Measurements from ENCODE around the gene CSF3R.
"Not testable (repeated sequence)": the region's sequence is repeated elsewhere in the genome, so short reads cannot be mapped to it uniquely, and the experiment has no call there.

Gene CSF3R

DNA sequence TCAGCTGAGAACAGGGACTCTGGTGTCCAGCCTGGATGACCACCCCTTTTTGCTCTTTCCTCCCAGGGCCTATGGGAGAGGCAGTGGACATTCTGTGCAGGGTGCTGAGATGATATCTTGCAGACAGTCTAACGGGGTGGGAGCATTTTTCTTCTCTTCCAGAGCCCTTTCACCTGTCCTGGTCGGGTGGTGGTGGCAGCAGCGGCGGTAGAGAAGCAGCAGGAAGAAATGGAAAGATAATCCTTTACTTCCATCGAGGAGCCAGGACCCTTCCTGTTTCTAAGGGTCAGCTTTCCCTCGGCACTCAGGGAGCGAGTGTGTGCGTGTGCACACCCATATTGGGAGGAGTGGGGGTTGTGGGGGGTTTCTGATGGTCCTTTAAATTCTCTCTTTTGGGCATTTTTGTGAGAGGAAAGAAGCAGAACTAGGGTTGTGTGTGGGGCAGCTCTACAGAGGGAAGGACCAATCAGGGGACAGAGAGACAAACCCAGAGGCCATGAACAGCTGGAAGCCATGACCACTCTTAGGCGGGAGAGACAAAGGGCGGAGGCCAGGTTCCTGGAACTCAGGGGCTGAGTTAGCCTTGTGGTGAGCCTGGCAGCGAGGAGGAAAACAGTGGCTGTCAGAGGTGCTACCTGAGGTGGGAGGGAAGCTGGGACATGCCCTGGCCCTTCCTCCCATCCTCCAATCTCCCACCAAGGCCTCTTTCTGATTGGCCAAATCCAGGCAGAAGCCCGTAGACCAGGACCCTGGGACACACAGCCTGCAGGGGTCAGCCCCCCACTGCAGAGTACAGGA is 31.2 kb upstream of the CSF3R start:
- DNase-seq (ENCODE audit: low read depth), result no peak

DNA sequence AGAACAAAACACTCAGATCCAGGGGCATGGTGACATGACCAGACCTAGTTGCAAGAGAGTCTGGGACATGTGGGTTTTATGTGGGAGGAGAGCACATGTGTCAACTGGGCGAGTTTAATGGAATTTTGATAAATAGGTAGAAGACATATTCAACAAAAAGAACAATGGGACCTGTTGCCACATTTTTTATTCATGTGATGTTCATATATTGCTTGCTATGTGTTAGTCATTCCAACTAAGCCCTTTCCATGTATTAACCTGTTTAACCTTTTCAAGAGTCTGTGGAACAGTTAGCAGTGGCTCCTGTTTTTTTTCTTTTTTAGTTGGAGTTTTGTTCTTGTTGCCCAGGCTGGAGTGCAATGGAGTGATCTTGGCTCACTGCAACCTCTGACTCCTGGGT is 30.1 kb upstream of the CSF3R start:
- no peak for DNase-seq (ENCODE audit: low read depth)

DNA sequence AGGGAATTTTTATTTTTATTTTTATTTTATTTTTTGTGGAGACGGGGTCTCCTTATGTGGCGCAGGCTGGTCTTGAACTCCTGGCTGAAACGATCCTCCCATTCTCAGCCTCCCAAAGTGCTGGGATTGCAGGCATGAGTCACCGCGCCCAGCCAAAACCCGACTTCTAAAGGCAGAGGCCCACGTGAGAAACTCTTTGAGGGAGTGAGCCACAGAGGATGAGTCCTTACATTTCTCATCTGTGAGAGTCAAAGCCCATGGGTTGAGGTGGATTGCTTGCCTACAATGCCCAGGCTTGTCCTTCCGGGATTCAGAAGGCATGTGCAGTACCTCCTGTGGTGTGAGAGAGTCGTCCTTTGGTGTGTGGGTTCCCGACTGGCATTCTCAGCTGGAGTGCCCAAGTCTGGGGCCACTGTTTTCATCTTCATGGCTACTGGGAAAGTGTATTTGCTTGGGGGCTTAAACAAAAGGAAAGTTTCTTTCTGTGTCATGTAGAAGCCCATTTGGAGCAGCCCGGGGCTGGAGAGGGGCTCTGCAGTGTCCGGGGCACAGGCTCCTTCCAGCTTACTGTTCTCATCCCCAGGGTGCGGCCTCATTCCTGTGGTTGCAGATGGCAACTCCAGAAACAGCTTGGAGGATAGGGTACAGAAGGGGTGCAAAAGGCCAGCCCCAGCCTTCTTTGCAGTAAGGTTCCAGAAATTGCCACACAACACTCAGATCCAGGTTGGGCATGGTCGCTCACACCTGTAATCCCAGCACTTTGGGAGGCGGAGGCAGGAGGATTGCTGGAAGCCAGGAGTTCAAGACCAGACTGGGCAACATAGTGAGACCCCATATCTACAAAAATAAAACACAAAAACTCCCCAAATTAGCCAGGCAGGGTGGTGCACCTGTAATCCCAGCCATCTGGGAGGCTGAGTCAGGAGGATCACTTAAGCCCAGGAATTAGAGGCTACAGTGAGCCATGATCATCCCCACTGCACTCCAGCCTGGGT is 29.4 kb upstream of the CSF3R start:
- no peak for DNase-seq (ENCODE audit: low read depth)

DNA sequence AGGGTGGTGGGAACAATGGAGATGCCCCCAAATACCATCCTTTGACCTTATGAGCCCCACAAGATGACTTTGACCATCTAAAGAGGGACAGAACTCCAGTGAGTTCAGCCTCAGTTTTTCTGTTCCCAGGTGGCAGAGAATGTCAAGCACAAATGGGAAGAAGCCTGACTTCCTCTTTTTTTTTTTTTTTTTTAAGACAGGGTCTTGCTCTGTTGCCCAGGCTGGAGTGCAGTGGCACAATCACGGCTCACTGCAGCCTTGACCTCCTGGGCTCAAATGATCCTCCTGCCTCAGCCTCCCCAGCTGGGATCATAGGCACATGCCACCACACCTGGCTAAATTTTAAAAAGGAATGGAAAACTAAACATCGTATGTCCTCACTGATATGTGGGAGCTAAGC is 28.5 kb upstream of the CSF3R start:
- DNase-seq (ENCODE audit: low read depth), result not testable (repeated sequence)

DNA sequence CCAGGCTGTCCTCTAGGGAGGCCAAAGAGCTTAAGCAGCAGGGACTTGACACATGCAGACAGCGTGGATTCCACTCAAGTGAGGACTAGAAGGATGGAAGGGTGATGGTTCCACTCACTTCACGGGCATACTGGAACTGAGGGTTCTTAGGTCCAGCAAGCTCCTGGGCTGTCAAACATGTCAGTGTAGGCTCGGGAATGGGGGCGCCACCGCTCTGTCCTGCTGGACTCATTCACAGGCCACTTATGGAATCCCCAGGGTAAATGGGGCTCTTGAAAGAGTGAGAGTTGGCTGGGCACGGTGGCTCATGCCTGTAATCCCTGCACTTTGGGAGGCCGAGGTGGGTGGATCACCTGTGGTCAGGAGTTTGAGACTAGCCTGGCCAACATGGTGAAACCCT is 27.7 kb upstream of the CSF3R start:
- DNase-seq (ENCODE audit: low read depth), result no peak

DNA sequence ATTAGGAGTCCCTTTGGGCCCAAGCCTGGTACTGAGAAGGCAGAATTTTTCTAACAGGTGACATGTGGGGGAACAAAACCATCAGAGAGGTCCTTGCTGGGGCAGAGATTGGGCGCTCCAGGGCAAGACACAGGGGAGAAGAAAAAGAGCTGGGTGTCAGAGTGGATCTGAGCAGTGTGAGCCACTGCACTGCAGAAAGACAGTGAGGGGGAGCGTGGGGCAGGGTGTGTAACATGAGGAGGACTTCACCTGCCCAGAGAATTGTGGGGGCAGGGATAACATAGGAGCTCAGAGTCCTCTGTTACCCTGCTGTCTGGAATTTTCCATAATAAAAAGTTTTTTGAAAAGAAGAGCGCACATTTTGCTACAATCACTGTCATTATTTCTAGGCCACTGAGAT is 25.5 kb upstream of the CSF3R start:
- DNase-seq (ENCODE audit: low read depth), result no peak

DNA sequence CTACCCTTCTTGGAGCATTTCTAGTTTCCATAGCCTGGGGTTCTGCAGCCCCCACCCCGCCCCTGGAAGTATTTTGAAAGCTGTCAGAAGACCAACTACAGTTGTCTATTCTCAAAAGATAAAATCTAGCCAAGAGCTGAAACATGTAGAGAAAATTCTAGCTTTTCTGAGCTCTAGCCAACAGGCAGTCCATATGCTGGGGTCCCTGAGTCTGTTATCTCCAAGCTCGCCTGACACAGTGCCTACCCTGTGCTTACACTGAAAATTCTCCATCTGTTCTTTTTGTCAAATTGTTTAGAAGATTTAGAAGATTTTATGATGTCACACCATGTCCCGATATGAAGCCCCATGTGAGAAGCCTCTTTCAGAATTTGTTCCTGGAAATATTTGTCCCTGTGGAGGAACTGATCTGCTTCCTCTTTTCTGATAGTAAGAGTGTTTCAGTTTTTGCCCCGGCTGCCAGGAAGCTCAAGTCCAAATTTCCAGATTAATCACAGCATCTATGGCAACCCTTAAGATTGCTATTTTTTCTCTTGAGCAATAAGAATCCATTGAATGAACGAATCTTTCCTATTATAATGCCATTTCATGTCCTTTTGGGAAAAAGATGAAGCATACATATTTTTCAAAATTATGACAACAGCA is 23.7 kb upstream of the CSF3R start:
- no peak for DNase-seq (ENCODE audit: low read depth)

DNA sequence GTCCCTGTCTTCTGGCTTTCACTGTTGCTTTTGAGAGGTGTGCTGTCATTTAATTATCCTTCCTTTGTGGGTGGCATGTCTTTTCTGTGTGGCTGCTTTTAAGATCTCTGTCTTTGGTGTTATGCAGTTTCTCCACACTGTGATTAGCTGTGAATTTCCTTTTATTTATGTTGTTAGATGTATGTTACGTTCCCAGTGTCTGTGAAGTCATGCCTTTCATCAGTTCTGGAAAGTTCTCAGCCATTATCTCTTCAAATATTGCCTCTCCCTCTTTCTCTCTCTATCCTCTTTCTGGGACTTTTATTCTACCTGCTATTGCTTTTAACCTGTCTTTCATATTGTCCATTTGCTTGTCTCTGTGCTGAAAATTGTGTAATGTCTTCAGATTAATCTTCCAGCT is 21.0 kb upstream of the CSF3R start:
- no peak for DNase-seq (ENCODE audit: low read depth)

DNA sequence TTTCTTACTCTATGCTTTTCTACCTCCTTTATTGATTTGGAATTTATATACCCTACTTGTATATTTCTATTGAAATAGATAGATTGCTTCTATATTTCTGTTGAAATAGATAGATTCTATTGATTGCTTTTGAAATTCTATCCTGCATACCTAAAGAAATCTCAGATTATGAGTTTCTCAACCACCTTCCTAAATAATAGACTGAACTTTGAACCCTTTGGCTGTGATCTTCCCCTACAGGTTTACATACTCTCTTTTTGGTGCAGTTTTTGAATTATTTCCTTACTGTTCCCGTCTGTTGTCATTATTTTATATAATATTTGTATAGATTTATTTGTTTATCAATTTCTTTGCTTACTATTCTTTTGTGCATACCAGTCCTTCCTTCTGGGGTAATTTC is 20.4 kb upstream of the CSF3R start:
- DNase-seq (ENCODE audit: low read depth), result no peak

DNA sequence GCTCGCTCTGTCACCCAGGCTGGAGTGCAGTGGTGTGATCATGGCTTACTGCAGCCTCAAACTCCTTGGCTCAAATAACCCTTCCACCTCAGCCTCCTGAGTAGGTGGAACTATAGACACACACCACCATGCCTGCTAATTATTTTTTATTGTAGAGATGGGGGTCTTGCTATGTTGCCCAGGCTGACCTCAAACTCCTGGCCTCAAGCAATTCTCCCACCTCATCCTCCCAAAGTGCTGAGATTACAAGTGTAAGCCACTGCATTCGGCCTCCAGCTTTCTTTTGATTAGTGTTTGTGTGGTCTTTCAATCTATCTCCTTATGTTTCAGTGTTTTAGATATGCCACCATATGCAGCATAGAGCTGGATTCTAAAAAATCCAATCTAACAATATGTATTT is 19.9 kb upstream of the CSF3R start:
- no peak for DNase-seq (ENCODE audit: low read depth)

DNA sequence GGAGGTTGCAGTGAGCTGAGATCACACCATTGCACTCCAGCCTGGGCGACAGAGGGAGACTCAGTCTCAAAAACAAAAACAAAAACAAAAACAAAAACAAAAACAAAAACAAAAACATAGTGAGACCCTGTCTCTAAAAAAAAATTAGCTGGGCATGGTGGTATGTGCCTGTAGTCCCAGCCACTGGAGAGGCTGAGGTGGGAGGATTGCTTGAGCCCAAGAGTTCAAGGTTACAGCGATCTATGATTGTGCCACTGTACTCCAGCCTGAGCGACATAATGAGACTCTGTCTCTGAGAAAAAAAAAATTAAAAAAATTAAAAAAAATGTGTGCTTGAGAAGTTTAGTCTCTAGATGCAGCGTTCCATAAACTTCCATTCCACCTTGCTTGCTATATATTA is 19.2 kb upstream of the CSF3R start:
- not testable (repeated sequence) for DNase-seq (ENCODE audit: low read depth)

DNA sequence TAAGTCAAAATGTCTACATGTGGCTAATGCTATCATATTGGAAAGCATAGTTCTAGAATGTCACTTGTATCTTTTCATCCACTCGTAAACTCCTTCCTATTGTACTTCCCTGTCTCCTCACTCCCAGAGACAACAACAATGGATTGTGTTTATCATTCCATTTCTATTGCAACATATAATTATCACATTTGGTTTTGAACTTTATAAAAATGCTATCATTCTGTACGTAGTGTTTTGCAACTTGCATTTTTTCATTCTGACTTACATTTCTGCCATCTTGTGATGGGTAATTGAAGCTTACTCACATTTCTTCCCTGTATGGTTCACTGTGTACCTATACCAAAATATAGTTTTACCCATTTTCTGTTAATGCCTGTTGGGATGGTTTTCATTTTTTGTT is 14.5 kb upstream of the CSF3R start:
- no peak for DNase-seq (ENCODE audit: low read depth)

DNA sequence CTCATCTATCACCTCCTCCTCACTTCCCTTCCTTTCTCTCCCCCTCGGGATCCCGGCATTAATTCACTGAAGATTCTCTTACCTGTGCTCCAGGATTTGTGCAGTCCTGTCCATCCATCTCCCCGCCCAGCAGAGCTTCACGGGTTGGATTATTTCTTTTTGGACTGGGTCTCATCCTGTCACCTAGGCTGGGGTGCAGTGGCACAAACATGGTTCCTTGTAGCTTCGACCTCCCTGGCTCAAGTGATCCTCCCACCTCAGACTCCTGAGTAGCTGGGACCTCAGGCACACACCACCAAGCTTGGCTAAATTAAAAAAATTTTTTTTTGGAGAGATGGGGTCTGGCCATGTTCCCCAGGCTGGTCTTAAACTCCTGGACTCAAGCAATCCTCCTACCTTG is 12.3 kb upstream of the CSF3R start:
- DNase-seq (ENCODE audit: low read depth), result no peak

DNA sequence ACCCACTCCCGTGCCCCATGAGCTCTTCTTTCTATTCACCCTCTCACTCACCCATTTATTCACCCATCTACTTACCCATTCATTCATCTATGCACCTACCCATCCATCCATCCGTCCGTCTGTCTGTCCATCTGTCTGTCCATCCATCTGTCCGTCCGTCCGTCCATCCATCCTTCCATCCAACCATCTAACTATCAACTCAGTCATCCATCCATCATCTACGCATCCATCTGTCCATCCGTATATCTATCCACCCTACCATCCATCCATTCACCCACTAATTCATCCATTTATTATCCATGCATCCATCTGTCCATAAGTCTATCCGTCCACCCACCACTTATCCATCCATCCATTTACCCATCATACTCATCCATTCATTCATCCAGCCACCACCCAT is 10.8 kb upstream of the CSF3R start:
- DNase-seq (ENCODE audit: low read depth), result no peak

DNA sequence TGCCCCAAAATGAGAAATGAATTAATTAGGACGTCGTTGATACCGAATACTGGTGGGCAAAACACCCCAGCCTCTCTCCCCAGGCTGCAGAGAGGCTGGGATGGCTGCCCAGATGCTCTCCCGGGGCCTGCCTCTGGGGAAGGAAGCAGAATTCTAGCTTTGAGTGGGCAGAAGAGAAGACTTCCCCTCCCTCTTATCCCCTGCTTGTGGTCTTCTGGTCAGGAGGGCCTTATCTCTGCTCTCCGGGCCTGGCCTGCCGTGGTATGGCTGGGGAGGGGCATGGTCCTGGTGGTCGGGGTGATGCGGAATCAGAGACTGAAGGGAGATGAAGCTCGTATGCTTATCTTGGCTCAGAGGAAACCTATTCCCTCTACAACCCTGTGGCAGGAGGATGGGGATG is 9.8 kb upstream of the CSF3R start:
- DNase-seq (ENCODE audit: low read depth), result no peak

DNA sequence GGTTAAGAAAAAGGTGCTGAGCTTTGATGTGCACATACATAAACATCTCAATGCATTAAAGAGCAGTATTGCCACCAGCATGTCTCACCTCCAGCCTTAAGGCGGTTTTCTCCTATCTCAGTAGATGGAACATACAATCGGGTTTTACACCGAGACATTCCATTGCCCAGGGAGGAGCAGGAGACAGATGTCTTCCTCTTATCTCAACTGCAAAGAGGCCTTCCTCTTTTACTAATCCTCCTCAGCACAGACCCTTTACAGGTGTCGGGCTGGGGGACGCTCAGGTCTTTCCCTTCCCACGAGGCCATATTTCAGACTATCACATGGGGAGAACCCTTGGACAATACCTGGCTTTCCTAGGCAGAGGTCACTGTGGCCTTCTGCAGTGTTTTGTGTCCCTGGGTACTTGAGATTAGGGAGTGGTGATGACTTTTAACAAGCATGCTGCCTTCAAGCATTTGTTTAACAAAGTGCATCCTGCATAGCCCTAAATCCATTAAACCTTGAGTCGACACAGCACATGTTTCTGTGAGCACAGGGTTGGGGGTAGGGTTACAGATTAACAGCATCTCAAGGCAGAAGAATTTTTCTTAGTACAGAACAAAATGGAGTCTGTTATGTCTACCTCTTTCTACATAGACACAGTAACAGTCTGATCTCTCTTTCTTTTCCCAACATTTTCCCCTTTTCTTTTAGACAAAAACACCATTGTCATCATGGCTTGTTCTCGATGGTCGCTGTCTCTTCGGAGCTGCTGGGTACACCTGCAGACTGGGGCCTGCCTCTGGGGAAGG is 6.7 kb upstream of the CSF3R start:
- not testable (repeated sequence) for DNase-seq (ENCODE audit: low read depth)

DNA sequence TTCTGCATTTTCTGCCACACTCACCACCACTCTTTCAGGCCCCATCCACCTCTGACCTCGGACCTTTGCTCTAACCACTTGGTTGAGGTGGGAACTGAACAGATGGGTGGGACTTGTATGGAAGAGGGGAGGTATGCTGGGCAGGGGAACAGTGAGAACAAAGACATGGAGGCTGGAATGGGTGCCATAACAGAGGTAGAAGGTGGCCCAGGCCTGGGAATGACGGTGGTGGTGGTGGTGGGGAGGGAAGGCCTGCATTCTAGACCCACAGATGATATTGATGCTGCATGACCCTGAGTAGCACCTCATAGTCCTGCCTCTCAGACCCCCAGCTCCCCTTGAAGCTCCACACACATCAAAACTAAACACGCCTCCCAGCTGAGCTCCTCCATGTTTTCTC is 5.2 kb upstream of the CSF3R start:
- DNase-seq (ENCODE audit: low read depth), result no peak

DNA sequence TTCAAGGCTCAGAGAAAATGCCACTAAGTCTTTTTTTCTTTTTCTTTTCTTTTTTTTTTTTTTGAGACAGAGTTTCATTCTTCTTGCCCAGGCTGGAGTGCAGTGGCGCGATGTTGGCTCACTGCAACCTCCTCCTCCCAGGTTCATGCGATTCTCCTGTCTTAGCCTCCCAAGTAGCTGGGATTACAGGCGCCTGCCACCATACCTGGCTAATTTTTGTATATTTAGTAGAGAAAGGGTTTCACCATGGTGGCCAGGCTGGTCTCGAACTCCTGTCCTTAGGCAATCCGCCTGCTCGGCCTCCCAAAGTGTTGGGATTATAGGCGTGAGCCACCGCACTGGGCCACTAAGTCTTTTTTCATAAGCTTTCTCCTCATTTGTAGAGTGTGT is 4.6 kb upstream of the CSF3R start:
- not testable (repeated sequence) for DNase-seq (ENCODE audit: low read depth)

DNA sequence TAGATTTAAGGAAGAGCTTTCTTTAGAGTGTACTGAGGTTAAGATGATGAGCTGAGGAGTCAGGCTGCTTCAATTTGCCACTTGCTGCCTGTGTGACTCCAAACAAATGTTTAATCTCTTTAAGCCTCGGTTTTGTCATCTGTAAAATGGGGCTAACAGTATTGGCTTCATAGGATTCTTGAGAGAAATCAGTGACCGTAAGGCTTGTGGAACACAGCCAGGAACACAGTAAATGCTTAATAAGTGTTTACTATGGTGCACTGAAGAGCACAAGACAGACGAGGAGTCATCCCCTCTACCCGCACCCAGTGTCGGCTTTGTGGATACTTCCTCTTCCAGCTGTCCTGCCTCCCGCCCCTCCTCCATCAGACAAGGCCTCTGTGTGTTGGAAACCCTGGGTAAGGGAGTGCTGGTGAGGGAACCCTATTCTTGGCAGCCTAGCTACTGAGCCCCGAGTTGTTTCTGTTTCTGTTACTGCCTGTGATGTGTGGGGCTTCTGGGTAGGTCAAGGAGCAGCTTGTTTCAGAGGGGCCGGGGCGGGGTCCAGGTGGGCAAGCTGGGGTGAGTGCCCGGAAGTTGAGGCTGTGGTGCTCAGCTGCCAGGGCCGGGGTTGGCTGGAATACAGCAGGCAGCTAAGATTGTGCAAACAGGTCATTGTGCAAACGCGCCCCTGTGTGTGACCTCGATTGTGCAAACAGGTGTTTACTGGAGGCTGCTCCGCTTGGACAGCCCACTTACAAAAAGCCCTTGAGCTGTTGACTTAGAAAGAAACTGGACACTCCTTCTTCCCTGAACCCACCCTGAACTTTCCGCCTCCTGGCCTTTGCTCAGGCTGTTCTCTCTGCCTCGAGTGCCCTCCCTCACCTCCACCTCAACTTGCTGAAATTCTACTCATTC is 4.0 kb upstream of the CSF3R start:
- no peak for DNase-seq (ENCODE audit: low read depth)

DNA sequence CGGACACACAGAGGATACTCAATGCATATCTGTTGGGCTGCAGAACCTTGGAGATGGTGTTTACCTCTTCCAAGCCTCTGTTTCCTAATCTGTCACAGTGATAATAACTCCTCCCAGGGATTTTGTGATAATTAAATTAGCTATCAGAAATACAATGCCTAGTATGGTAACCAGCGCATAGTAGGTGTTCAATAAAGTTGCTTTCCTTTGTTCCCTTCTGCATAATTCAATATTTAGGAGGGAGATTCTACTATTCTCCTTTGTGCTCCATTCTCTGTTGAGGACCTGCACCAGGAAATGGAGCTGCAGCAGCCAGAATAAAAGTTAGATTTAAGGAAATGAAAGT is 3.4 kb upstream of the CSF3R start:
- DNase-seq (ENCODE audit: low read depth), result no peak

DNA sequence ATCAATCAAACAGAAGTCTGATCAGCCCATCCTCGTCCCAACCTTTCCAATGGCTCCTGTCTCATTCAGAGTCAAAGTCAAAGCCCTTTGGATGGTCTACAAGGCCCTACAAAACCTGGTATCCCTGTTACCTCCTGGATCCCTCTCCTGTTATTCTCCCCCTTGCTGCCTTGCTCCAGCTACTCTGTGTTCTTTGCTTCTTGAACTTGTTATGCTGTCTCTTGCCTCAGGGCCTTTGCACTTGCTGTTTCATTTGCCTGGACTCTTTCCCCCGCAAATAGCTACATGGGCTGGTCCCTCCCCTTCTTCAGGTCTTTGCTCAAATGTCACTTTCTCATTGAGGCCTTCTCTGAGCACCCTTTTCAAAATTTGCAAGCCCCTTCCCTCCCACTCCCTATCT is 1.4 kb upstream of the CSF3R start:
- DNase-seq (ENCODE audit: low read depth), result no peak
